Calu3 (cell line): ENCODE measurements around the gene PDLIM5. TPM values are rescaled to one million over a fixed set of nuclear protein-coding genes. Genes with fewer than 3 reads are reported as not detected.
A peak's percentile ranks its signal among the peaks of the same experiment; 100 is the strongest.

Experiments
- BruUV-seq: library from RNA; stranded (reverse); fragments of 400-500 nt; replicated peaks from 2 replicates; lab custom pipeline; 2021; lab: Mats Ljungman, UMichigan
- CTCF ChIA-PET: fragments of 300-600 bp; sonication (Branson Sonifier 250); formaldehyde crosslinking; loops from one replicate; lab custom pipeline; 2022; ENCODE audit warnings: antibody characterized with exemption; lab: Charles Lee
- DNase-seq: peaks from one replicate; pipeline ENCODE4 v3.0.0; 2022
- H3K27ac Mint-ChIP-seq: one replicate; pipeline ENCODE4 v1.8.0; 2022; ENCODE audit warnings: mixed read lengths; ENCODE audit not compliant: unreplicated experiment
- H3K27me3 Mint-ChIP-seq: one replicate; pipeline ENCODE4 v1.8.0; 2022; ENCODE audit warnings: mixed read lengths; ENCODE audit not compliant: unreplicated experiment
- H3K36me3 Mint-ChIP-seq: one replicate; pipeline ENCODE4 v1.8.0; 2022; ENCODE audit warnings: mild to moderate bottlenecking, moderate library complexity, mixed read lengths; ENCODE audit not compliant: insufficient read depth, unreplicated experiment
- H3K4me1 Mint-ChIP-seq: one replicate; pipeline ENCODE4 v1.8.0; 2022; ENCODE audit warnings: mild to moderate bottlenecking, low read depth, mixed read lengths; ENCODE audit not compliant: unreplicated experiment
- H3K4me3 Mint-ChIP-seq: one replicate; pipeline ENCODE4 v1.8.0; 2022; ENCODE audit warnings: mild to moderate bottlenecking, low read depth, moderate library complexity, mixed read lengths; ENCODE audit not compliant: unreplicated experiment
- H3K9me3 Mint-ChIP-seq: one replicate; pipeline ENCODE4 v1.8.0; 2022; ENCODE audit warnings: low read depth, mixed read lengths; ENCODE audit not compliant: unreplicated experiment
- intact Hi-C: fragments of 100-400 bp; cut with micrococcal nuclease; formaldehyde crosslinking; loops from one replicate; pipeline ENCODE4 v1.10.0; 2022; ENCODE audit not compliant: unreplicated experiment
- total RNA-seq: library from RNA; stranded (reverse); gene quantifications from 2 replicates; pipeline ENCODE4 v1.2.3, GENCODE V29; 2022
- TF ChIP-seq, protein P1 (sequence below): fragments of 200-600 bp; IDR thresholded peaks from one replicate; pipeline ENCODE4 v1.8.0; 2022; ENCODE audit warnings: antibody characterized with exemption; ENCODE audit not compliant: unreplicated experiment

PDLIM5 gene
- total RNA-seq, 1 experiment from 2014 or later: 122 TPM

DNA sequence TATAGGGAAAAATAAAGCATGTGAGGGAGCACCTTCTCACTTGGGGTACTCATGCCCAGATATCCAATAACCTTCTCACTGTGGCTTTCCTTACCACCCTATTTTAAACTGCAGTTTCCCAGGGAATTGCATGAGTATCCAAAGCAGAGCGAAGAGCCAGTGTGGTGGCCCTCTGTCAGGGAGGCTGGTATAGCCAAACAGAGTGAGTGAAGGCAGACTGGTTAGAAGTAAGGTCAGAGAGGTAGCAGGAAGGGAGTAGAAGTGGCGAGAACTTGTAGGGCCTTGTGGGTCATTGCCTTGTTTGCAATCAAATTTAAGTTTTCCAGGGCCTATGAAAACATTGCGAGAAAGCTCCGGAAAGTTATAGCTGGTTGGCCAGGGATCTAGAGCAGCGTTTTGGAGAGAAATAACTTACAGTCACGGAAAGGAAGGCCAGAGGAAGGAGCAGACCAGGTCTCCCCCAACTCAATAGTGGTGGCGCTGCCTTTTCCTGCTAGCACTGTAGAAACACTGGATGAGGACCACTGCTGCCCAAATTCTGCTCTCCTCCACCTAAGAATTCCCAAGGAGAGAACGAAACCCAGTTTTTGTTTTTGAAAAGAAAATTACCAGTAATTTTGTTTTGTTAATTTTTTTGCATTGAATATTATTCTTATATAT, 77.2 kb downstream of the PDLIM5 start:
- Mint-ChIP-seq H3K9me3 (no peaks in the 10 kb centered on the region), H3K27ac (peak overlapping the region; percentile 77), H3K36me3 (peaks cover 5% of the 10 kb centered on the region), H3K27me3 (no peaks in the 10 kb centered on the region), H3K4me3 (no peak overlapping the region), H3K4me1 (peaks cover 50% of the 10 kb centered on the region)
- TF ChIP-seq, protein P1, sequence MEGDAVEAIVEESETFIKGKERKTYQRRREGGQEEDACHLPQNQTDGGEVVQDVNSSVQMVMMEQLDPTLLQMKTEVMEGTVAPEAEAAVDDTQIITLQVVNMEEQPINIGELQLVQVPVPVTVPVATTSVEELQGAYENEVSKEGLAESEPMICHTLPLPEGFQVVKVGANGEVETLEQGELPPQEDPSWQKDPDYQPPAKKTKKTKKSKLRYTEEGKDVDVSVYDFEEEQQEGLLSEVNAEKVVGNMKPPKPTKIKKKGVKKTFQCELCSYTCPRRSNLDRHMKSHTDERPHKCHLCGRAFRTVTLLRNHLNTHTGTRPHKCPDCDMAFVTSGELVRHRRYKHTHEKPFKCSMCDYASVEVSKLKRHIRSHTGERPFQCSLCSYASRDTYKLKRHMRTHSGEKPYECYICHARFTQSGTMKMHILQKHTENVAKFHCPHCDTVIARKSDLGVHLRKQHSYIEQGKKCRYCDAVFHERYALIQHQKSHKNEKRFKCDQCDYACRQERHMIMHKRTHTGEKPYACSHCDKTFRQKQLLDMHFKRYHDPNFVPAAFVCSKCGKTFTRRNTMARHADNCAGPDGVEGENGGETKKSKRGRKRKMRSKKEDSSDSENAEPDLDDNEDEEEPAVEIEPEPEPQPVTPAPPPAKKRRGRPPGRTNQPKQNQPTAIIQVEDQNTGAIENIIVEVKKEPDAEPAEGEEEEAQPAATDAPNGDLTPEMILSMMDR: no peak
- CTCF ChIA-PET: no interaction called here
- no TSS peak for BruUV-seq
- intact Hi-C loops: no loop called here
- DNase-seq: no peak

- BruUV-seq: no TSS peak
Observed at GRCh38 chr4:94530073-94530472, 78.3 kb downstream of the PDLIM5 start.

GRCh38 chr4:94531991-94532789, 80.4 kb downstream of the PDLIM5 start:
- Mint-ChIP-seq H3K36me3 (peaks cover 10% of the 10 kb centered on the region), H3K4me3 (no peak overlapping the region)
- TSS peak; percentile 92 for BruUV-seq

More at GRCh38 chr4:94530073-94530472, 78.3 kb downstream of the PDLIM5 start:
- Mint-ChIP-seq H3K9me3 (no peaks in the 10 kb centered on the region), H3K4me1 (peaks cover 61% of the 10 kb centered on the region), H3K27me3 (no peaks in the 10 kb centered on the region), H3K4me3 (no peak overlapping the region), H3K27ac (no peak overlapping the region), H3K36me3 (peaks cover 6% of the 10 kb centered on the region)
- TF ChIP-seq, protein P1: no peak
- DNase-seq: no peak
- CTCF ChIA-PET: no interaction called here
- intact Hi-C loops: loop anchor here (5.0 kb wide), 1 partner anchor 58 kb away; no protein-coding TSS in a partner anchor

More at GRCh38 chr4:94531991-94532789, 80.4 kb downstream of the PDLIM5 start:
- H3K4me1 Mint-ChIP-seq: peaks cover 74% of the 10 kb centered on the region
- DNase-seq: peak; percentile 49
- TF ChIP-seq, protein P1: no peak
- intact Hi-C loops: loop anchor here (5.0 kb wide), 1 partner anchor 60 kb away; no protein-coding TSS in a partner anchor
- peak overlapping the region; percentile 91 for H3K27ac Mint-ChIP-seq
- no peaks in the 10 kb centered on the region for H3K27me3 Mint-ChIP-seq
- H3K9me3 Mint-ChIP-seq: no peaks in the 10 kb centered on the region
- CTCF ChIA-PET: no interaction called here
